NCI-H69 (cell line): Measurements from ENCODE around the gene MCOLN2.

Experiments
- DNase-seq: peaks from one replicate; lab custom pipeline; 2025; lab: John Stamatoyannopoulos, UW

Gene MCOLN2

DNA sequence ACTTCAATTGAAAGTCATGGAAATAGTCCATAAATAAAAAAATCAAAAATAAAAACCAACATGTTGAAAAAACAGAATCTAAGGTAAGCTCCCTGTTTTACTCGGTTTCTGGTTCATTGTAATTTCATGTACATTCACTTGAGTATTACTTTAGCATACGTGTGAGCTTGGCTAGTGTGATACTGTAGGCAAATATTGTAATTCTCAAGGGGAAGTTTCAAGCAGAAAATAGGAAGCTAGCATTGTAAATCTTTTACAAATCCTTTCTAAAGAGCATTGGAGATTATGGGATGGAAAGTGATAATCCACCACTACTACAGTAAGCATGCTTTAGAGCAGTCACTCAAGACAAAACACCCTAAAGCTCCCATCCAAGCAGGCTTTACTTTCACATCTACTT lies 100.6 kb downstream of the MCOLN2 start:
- no peak for DNase-seq

DNA sequence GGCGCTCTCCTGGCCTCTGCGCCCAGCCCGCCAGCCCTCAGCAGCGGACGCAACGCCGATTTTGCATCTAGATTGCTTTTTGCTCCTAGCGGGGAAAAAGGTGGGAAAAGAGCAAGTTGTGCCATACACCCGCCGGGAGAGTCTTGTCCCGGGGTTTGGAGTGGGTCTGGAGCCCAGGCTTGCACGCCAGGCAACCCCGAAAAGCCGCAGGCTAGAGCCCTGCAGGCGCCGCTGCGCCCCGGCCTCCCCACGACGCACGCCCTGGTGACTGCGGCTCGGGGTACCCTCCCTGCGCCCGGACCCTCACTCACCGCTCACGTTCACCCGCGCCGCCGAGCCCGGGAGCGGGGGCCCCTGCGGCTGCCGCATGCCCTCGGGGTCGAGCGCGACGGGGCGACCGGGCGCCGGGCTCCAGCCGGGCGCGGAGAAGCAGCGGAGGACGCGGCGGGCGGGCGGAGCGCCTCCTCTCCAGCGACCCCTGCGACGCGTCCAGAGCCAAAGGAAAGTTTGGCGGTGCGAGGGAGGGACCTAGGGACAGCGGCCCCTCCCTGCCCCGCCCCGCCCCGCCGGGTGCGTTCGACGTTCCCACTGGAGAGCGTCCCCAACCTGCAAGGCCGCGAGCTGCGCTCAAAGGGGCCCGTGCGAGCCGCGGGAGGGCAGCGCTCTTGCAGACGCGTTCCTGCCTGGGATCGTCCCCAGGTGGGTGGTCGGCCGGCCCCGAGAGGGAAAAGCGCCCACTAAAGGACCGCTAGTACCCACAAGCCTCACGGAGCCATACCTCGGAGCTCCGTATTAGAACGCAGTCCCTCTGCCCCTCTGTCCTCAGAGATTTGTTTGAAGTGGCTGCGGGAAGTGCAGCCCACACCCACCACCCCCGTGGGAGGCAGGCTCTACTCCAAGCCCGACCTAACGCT lies 104.0 kb downstream of the MCOLN2 start, which contains the start of gene LPAR3:
Gene LPAR3 (minus strand): TSS at position 502 of the 914 bp plus-strand sequence. CDS start 27,086 bp downstream, outside the sequence.
- DNase-seq, result peak; percentile 37

DNA sequence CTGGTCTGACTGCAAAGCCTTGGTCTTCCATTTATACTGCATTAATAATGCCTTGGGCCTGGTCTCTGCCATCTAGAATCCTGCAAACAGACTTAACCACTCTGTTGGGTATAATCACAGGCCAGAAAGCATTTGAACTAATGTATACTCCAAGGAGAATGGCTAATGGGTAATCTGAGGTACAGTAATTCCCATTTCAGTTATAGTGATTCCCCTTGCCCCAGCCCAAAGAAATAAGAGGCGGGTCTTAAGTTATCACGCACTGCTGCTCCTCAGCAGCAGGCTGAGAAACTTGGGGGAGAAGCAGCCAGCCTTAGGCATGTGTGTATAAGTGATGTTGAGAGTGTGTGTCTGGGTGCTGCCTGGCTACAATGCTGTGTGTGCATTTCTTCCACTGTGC lies 106.3 kb downstream of the MCOLN2 start:
- DNase-seq, result no peak

DNA sequence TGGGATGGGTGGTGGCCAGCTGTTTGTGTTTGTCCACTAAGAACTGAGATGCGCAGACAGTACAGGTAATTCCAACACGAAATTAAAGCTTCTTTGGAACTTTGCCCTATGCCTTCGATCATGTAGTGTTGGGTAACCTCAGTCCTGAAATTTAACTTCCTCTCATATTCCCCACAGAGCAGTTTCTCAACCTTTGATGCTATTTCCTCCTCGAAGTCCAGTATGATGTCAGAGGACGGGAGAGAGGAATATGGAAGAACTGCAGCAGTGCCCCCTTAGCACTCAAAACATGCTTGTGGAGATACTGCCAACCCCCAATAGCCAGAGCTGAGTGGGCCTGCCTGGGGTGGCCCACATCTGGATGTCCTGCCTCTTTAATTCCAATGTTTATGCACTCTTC lies 107.5 kb downstream of the MCOLN2 start:
- DNase-seq, result no peak

DNA sequence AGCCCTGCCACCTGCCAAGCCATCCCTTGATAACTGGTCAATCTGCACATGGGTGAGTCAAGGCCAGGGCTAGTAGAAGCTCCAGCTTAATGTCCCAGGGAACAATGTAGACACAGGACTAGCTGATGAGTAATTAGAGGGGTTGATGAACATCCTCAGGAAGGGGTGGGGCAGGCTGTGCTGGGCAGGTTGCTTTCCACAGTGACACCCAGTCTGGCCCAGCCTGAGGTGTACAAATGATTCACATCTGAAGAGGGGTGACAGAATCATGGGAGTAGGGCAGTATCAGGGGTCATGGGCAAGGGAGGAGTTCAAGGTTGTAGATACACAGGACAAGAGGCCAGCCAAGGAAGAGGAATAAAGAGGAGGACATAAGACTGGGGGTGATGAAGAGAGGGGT lies 108.2 kb downstream of the MCOLN2 start:
- DNase-seq, result no peak

DNA sequence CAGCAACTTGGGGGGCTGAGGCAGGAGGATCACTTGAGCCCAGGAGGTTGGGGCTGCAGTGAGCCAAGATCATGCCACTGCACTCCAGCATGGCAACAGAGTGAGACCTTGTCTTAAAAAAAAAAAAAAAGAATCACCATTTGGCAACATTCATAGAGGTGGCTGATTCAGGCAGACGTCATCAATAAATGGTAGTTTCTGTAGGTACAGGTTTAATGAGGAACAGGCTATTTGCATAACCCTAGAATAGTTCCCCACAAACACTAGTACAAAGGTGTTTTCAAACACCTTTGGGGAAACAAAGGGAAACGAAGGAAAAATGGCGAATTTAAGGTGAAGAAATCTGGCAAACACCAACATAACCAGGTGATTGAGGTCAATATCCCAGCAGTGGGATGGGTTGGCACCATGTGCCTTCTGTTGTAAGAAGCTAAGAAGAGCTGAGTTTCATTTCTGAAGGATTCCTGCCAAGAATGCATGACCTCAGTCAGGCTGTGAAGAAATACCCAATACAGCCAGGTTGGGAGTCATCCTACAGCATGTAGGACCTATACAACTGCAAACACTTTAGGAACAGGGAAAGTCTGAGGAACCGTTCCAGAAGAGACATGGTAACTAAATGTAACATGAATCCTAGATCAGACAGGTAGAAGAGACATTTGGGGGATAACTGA lies 109.5 kb downstream of the MCOLN2 start:
- DNase-seq, result no peak

DNA sequence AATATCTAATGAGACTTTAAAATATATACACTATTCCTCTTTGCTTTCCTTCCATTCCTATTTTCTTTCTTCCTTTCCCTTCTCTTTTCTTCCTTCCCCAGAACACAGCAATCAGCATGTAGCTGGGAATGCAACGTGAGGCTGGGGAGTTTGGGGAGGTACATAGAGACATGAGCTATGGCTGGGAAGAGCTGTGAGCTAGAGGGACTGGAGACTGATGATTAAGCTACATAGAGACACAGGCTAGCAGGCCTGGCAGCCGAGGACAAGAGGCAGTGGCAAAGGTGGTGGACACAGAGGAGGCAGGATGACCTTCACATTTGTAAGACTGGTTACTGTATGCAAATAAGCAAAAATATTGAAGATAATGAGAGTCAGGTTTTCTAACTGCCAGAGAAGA lies 111.4 kb downstream of the MCOLN2 start:
- no peak for DNase-seq

DNA sequence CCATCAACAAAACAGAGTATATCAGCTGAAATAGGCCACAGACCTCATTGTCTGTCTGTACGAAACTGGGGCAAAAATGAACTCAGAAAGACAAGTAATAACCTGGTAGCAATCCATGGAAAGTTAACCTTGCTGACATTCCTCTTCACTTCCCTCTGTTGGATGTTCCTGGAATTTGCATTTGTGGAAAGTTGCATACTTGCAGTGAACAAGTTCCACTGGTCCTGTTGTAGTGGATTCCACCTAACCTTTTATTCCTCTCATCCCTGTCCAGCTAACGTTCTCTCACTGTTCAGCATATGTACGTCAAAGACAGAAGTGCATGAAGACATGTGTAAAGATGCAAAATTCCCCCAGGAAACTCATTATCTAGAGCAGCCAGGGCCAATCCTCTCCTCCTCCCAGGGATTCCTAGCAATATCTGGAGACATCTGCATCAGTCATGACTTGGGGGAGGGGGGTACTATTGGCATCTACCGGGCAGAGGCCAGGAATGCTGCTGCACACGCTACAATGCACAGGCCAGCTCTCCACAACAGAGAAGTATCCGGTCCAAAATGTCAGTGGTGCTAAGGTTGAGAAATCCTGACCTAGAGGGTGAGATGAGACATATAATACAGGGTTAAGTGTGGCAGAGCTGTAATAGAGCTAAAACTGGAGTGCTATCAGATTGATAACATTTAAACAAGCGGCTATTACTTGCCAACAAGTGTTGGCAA lies 112.1 kb downstream of the MCOLN2 start:
- DNase-seq, result no peak

- no peak for DNase-seq
Observed at GRCh38 chr1:84883286-84883685, 113.6 kb downstream of the MCOLN2 start.

GRCh38 chr1:84877592-84877991 lies 119.3 kb downstream of the MCOLN2 start:
- DNase-seq, result no peak

DNA sequence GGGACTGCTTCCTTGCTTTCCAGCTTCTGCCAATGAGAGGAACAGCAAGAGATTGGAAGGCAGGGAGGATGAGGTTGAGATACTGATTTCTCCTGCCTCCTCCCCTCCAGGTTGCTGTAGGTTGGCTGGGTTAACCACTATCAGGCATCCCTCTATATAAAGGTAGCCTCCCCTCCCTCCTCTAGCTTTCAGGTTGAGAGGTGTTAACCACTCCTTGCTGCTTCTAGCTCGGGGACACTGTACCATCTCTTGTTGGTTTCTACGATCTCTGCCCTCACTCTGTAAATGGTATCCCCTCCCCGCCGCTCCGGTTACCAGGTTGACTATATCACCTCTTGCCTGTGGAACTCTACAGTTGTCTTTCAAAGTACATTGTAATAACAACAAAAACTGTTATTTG lies 120.6 kb downstream of the MCOLN2 start:
- no peak for DNase-seq
